Measurements from ENCODE around the gene ASB16. TPM values are rescaled to one million over a fixed set of nuclear protein-coding genes. Genes with fewer than 3 reads are reported as not detected.

The ASB16 gene
- total and polyA plus RNA-seq, 2 donors (not counting 1 experiment from before 2014, with no cell fraction given): 0.17 TPM; not detected in 1

DNA sequence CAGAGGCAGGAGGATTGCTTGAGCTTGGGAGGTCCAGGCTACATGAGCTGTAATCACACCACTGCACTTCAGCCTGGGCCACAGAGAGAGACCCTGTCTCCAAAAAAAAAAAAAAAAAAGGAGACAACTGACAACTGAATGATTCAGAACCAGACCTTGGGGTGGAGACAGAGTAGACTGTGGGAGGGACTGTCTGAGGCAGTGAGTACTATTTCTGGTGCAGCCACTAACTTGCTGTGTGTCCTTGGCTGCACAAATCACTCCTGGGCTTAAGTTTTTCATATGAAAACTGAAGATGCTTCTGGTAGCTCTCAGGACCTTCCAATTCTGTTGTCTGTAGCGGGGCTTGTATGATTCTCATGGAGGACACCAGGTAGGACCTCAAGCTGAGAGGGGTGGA, 5.8 kb downstream of the ASB16 start:
- no peak overlapping the region for H2AFZ ChIP-seq (ENCODE audit: low read length)
- no peaks in the 10 kb centered on the region for H3K9me3 ChIP-seq (ENCODE audit: control insufficient read depth, insufficient read depth, low read depth, low read length)
- no peak overlapping the region for H3K4me2 ChIP-seq (ENCODE audit: extremely low read depth, insufficient read depth, low read length)
- no peaks in the 10 kb centered on the region for H3K27me3 ChIP-seq (ENCODE audit: control insufficient read depth, insufficient read depth, low read length)
- H3K9ac ChIP-seq (ENCODE audit: insufficient read depth, low read length): no peak overlapping the region
- H3K79me2 ChIP-seq (ENCODE audit: control insufficient read depth, insufficient read depth, low read length): no peaks in the 10 kb centered on the region
- H3K36me3 ChIP-seq (ENCODE audit: control insufficient read depth, insufficient read depth, low read length): peaks cover 4% of the 10 kb centered on the region
- no peaks in the 10 kb centered on the region for H4K20me1 ChIP-seq (ENCODE audit: control insufficient read depth, extremely low read depth, insufficient read depth, low read length)
- DNase-seq (ENCODE audit: low read depth in 2 of 2): no peak
- H3K27ac ChIP-seq (ENCODE audit: insufficient read depth, low read length): no peak overlapping the region
- H3K4me1 ChIP-seq (ENCODE audit: control insufficient read depth, extremely low read depth, insufficient read depth, low read length): no peaks in the 10 kb centered on the region
- no peak overlapping the region for H3K4me3 ChIP-seq (replicated peaks in 1 of 4; ENCODE audit: control extremely low read depth in 1 of 4, insufficient read depth in 1 of 4, low read depth in 3 of 4, low read length in 4 of 4)
- no peak for TF ChIP-seq EZH2 (IDR thresholded peaks at IDR 0.05; ENCODE audit: low read length, missing control alignments)
- TF ChIP-seq, protein P1, sequence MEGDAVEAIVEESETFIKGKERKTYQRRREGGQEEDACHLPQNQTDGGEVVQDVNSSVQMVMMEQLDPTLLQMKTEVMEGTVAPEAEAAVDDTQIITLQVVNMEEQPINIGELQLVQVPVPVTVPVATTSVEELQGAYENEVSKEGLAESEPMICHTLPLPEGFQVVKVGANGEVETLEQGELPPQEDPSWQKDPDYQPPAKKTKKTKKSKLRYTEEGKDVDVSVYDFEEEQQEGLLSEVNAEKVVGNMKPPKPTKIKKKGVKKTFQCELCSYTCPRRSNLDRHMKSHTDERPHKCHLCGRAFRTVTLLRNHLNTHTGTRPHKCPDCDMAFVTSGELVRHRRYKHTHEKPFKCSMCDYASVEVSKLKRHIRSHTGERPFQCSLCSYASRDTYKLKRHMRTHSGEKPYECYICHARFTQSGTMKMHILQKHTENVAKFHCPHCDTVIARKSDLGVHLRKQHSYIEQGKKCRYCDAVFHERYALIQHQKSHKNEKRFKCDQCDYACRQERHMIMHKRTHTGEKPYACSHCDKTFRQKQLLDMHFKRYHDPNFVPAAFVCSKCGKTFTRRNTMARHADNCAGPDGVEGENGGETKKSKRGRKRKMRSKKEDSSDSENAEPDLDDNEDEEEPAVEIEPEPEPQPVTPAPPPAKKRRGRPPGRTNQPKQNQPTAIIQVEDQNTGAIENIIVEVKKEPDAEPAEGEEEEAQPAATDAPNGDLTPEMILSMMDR (conservative IDR thresholded peaks at IDR 0.05 in 1 of 2, IDR thresholded peaks at IDR 0.05 in 1 of 2; ENCODE audit: low read depth in 1 of 2, low read length in 2 of 2): no peak

DNA sequence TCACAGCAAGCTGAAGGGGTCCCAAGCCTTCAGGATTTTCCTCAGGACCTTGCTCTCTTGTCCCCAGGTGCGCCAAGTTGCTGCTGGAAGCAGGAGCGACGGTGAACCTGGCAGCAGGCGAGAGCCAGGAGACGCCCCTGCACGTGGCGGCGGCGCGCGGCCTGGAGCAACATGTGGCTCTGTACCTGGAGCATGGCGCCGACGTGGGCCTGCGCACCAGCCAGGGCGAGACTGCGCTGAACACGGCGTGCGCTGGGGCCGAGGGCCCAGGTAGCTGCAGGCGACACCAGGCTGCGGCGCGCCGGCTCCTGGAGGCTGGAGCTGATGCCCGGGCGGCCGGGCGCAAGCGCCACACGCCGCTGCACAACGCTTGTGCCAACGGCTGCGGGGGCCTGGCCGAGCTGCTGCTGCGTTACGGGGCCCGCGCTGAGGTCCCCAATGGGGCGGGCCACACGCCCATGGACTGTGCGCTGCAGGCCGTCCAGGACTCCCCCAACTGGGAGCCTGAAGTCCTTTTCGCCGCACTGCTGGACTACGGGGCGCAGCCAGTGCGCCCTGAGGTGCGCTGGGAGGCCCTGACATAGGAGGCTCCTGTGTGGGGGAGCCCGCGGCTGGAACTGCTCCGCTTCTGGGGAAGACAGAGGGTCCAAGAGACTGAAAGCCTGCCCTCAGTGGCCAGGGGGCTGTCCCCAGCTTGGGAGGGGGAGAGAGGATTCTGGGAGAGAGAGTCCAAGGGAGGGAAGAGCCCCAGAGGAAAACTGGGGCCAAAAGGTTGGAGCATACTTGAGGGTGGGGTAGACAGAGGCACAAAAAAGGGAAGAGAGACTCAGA, 6.4 kb downstream of the ASB16 start:
- no peaks in the 10 kb centered on the region for H3K27me3 ChIP-seq (ENCODE audit: control insufficient read depth, insufficient read depth, low read length)
- no peak for DNase-seq (ENCODE audit: low read depth in 2 of 2)
- no peak for TF ChIP-seq EZH2 (IDR thresholded peaks at IDR 0.05; ENCODE audit: low read length, missing control alignments)
- TF ChIP-seq, protein P1 (conservative IDR thresholded peaks at IDR 0.05 in 1 of 2, IDR thresholded peaks at IDR 0.05 in 1 of 2; ENCODE audit: low read depth in 1 of 2, low read length in 2 of 2): no peak

DNA sequence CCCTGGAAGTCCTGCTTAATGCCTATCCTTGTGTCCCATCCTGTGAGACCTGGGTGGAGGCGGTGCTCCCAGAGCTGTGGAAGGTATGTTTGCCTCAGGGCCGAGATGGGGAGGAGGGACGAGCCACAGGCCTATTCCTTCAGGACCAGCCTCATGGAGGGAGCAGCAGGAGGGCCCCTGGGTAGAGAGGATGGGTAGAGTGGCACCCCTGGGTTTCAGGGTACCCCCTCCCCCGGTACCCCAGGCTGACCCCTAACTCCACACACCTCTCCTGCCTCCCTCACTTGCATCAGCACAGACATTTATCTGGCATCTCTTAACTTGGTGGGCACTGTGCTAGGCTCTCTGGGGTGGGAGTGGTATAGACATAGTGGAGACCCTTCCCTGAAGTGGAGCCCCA, 7.1 kb downstream of the ASB16 start:
- H3K4me2 ChIP-seq (ENCODE audit: extremely low read depth, insufficient read depth, low read length): no peak overlapping the region
- H3K4me1 ChIP-seq (ENCODE audit: control insufficient read depth, extremely low read depth, insufficient read depth, low read length): no peaks in the 10 kb centered on the region
- no peak overlapping the region for H2AFZ ChIP-seq (ENCODE audit: low read length)
- H3K27me3 ChIP-seq (ENCODE audit: control insufficient read depth, insufficient read depth, low read length): no peaks in the 10 kb centered on the region
- H3K27ac ChIP-seq (ENCODE audit: insufficient read depth, low read length): no peak overlapping the region
- H3K9ac ChIP-seq (ENCODE audit: insufficient read depth, low read length): no peak overlapping the region
- no peaks in the 10 kb centered on the region for H3K9me3 ChIP-seq (ENCODE audit: control insufficient read depth, insufficient read depth, low read depth, low read length)
- DNase-seq (ENCODE audit: low read depth in 2 of 2): no peak
- no peaks in the 10 kb centered on the region for H3K79me2 ChIP-seq (ENCODE audit: control insufficient read depth, insufficient read depth, low read length)
- H3K4me3 ChIP-seq (replicated peaks in 1 of 4; ENCODE audit: control extremely low read depth in 1 of 4, insufficient read depth in 1 of 4, low read depth in 3 of 4, low read length in 4 of 4): no peak overlapping the region
- H3K36me3 ChIP-seq (ENCODE audit: control insufficient read depth, insufficient read depth, low read length): peaks cover 6% of the 10 kb centered on the region
- TF ChIP-seq, protein P1 (conservative IDR thresholded peaks at IDR 0.05 in 1 of 2, IDR thresholded peaks at IDR 0.05 in 1 of 2; ENCODE audit: low read depth in 1 of 2, low read length in 2 of 2): no peak
- TF ChIP-seq EZH2 (IDR thresholded peaks at IDR 0.05; ENCODE audit: low read length, missing control alignments): no peak
- H4K20me1 ChIP-seq (ENCODE audit: control insufficient read depth, extremely low read depth, insufficient read depth, low read length): no peaks in the 10 kb centered on the region

More for the DNA sequence above, 6.4 kb downstream of the ASB16 start:
- no peak overlapping the region for H2AFZ ChIP-seq (ENCODE audit: low read length)
- H3K9me3 ChIP-seq (ENCODE audit: control insufficient read depth, insufficient read depth, low read depth, low read length): no peaks in the 10 kb centered on the region
- no peaks in the 10 kb centered on the region for H3K4me1 ChIP-seq (ENCODE audit: control insufficient read depth, extremely low read depth, insufficient read depth, low read length)
- no peaks in the 10 kb centered on the region for H4K20me1 ChIP-seq (ENCODE audit: control insufficient read depth, extremely low read depth, insufficient read depth, low read length)
- H3K9ac ChIP-seq (ENCODE audit: insufficient read depth, low read length): no peak overlapping the region
- H3K27ac ChIP-seq (ENCODE audit: insufficient read depth, low read length): no peak overlapping the region
- no peak overlapping the region for H3K4me3 ChIP-seq (replicated peaks in 1 of 4; ENCODE audit: control extremely low read depth in 1 of 4, insufficient read depth in 1 of 4, low read depth in 3 of 4, low read length in 4 of 4)
- H3K36me3 ChIP-seq (ENCODE audit: control insufficient read depth, insufficient read depth, low read length): peaks cover 6% of the 10 kb centered on the region
- no peaks in the 10 kb centered on the region for H3K79me2 ChIP-seq (ENCODE audit: control insufficient read depth, insufficient read depth, low read length)
- H3K4me2 ChIP-seq (ENCODE audit: extremely low read depth, insufficient read depth, low read length): no peak overlapping the region
